CD4-positive, alpha-beta T cell treated with Interleukin-21 for 1 hour (primary cell): Measurements from ENCODE around the gene PRKG1.
A peak's percentile ranks its signal among the peaks of the same experiment; 100 is the strongest.
"Not testable (repeated sequence)": the region's sequence is repeated elsewhere in the genome, so short reads cannot be mapped to it uniquely, and the experiment has no call there.

Experiments
- DNase-seq: peaks from one replicate; pipeline ENCODE4 v3.0.0-alpha.2; 2020

Gene PRKG1

DNA sequence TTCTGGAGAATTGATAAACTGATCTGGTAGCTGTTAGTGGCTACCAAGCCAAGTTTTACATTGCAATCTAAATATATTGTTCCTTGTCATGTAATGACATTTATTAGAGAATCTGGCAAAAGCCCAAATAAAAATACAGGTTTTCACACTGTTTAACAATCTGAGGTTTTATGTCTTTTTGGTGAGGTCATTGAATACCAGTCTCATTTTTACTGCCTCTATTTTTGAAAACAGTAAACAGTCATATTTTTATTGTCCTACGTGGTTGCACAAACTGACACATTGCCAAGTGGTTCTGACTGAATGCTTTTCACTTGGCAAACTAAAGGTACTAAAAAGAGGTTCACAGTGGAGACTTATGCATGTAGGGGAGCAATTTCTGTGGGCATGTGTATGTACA, 157.5 kb downstream of the PRKG1 start:
- DNase-seq = no peak

DNA sequence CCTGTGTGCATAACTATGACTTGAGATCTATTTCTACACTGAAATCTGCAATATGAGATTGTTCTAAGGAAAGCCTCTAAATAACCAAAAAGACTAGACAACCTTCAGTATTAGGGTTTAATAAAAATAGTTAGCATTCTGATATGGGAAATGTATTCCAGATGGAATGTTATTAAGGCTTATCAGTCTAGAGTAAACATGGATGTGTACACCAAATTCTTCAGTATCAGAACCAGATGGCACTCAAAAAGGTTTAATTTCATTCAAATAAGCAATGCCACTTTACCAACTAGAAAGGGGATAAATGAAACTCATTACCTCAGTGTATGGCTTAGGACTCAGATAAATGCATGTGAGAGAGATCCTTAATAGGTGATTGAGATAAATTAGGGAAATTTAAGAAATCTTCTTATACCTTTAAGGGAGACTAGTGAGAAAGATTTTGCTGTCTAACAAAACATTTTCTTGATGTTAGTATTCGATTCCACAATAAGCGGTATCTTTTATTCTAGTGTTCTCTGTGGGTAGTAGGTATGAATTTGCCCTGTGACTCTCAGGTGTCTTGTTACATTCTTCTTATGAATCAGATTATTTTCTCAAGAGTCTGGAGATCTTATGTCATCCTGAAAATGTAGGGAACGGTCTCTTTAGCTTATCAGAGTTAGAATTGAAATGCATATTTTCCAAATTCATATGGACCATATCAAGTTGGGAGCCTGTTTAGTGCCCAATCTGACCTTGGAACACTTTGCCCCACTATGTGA, 159.2 kb downstream of the PRKG1 start:
- DNase-seq = no peak

DNA sequence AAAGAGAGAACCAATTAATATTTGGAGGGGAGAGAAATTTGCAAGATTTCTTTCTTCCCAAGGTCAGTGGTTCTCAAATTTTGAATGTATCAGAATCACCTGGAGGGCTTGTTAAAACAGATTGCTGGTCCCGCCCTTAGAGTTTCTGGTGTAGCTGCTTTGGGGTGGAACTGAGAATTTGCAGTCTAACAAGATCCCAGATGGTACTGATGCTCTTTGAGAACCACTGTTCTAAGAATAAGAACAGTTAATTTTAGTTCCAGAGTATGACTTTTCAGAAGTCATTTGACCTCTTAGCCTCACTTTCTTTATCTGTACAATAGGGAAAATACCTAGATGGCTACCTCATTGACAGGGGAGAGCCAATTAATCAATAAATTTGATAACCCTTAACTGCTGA, 161.6 kb downstream of the PRKG1 start:
- DNase-seq = no peak

GRCh38 chr10:51239006-51239405, 164.7 kb downstream of the PRKG1 start:
- no peak for DNase-seq

DNA sequence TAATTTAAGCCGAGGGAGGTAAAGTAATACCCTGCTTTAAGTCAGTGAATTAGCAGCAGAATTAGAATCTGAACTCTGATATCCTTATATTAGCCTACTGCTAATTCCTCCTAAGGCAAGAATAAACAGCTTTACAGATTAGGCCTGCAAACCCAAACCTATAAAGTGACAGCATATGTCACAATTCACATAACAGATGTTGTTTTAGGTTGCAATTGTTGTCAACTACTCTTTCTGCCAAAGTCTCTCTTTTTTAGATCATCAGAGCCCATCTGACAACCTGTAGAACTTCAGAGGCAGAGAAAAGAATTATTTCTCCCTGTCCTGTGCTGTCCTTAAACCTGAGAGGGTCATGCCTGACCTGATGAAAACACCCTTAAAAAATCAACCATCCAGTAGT, 167.2 kb downstream of the PRKG1 start:
- DNase-seq = no peak

GRCh38 chr10:51242393-51242792, 168.1 kb downstream of the PRKG1 start:
- DNase-seq = no peak

GRCh38 chr10:51244309-51244708, 170.0 kb downstream of the PRKG1 start:
- DNase-seq = no peak

DNA sequence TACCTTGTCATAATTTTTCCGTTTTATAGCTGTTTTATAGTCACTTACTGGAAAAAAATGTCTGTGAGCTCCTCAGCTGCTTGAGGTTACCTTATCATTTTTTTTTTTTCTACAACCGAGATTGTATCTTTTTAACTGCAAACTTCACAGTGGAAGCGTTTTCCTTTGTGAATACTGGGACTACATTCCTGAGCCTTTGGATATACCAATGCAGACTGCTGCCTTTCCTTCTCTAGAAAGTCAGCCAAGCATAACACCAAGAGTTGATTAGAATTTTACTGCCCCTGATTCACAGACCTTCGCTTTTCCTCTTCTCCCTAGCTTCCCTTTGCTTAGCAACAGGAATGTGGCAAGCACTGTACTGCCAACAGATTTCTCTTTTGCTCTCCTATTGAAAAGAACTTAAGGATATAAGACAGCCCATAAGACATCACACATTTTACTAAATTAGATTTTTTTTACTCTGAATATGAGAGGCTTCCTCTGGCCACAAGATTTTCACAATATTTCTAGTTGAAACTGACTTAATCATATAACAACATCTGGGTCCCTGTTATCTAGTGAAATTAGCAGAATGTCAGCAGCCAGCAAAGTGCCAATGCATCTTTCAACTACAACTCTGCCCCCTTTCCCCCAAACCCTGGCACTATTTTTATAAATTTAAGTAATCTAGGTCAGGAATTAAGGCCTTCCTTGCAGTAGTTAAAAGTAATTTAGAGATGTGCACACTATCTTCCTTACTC, 170.6 kb downstream of the PRKG1 start:
- DNase-seq = no peak

DNA sequence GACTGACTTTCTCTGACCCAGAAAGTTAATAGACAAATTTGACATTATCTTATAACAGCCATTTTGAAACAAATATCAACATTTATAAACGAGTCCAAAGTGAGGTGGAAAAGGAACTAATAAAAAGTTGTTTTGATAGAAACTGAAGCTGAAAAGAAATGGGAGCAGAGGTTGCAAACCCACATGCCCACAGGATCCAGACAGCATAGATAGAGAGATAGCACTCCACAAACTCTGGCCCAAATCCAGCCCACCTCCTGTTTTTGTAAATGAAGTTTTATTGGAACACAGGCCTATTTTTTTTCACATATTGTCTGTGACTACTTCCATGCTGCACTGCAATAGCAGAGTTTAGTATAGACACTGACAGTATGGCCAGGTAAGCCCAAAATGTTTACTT, 171.9 kb downstream of the PRKG1 start:
- DNase-seq = no peak

DNA sequence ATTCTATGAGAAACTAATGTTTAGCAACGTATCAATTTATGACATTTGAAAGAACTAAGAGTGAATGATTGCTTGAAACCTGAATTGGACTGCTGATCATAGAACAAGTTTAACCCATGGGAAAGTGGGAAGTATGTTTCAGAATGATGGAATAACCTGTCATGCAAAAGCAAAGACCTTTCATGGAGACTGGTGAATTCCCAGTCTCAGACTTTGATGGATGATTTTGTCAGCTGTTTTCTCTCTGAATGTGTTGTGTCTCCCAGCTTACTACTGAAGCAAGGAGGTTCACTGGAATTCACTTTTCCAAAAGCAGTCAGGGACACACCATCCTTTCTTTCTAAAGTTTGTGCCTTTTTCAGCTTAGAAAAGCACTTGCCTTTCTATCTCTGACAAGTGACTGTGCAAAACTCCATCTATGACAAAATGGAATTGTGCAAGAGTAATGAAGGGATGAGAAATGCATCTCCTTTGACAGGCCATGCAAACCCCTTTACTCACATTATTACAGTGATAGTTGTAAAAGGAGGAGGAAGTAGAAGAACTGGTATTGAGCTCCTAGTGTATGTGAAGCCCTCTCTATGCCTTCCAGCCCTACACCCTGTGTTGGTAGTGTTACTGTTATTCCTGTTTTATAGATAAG, 176.1 kb downstream of the PRKG1 start:
- DNase-seq = no peak

GRCh38 chr10:51251110-51251509, 176.8 kb downstream of the PRKG1 start:
- no peak for DNase-seq

DNA sequence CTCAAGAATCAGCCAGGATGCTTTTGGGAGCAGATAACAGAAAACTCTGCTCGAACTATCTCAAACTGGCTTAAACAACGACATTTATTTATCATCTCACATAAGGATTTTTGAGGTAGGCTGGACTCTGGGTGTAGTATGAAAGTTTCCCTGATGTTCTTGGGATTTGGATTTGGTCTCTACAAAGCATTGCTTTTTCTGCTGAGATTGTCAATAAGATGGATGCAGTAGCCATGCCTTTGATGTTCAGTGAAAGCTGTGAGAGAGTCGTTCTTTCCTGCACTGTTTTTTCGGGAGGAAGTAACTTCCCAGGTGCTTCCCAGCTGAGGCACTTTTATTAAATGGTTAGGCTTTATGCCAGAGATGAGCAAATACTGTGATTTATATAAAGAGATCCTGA, 181.1 kb downstream of the PRKG1 start:
- DNase-seq = no peak

DNA sequence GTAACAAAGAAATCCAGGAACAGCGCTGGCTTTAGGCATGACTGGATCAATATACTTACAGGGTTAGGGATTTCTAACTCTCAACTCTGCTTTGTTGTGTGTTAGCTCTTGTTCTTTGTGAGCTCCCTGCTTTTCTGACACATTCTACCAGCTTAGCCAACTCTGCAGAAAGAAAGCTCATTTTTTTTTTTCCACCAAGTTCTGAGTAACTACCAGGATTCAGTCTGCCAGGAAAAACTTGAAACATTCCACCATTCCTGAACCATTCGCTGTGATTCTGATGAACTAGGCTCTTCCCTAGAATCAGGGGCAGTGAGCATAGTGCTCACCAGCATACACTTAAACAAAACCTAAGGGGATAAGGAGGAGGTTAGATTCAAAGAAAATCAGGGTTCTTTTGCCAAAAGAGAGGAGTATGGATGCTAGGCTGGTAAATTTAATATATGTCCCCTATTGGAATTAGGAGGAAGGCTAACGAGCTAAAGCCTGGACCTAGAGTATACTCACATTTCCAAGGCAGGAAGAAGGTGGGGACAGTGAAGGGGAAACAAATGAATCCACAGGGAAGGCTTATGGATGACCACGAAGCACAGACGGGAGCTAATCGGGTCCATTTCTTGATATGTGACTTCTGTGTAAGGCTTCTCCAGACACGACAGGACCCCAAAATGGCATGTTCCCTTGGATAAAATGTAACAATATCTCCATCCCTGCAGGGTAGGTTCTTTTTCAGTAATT, 183.4 kb downstream of the PRKG1 start:
- DNase-seq = no peak

GRCh38 chr10:51260376-51260775, 186.1 kb downstream of the PRKG1 start:
- DNase-seq = no peak

DNA sequence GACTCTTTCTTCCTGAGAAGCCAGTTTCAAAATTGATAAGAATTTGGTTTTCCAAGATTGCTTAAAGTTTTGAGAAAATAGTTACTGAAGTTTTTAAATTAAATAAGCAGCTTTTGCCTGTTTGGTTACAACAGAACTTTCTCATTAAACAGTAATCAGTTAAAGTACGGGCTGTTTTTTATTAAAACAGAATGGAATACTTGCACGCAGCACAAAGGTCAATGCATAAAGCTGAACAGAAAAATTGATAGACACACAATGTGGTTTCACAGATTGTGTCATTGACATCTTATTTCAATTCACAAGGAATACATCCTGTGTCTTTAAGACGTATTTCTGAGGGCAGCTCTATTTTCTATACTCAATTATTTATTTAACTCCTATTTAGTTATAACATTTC, 192.2 kb downstream of the PRKG1 start:
- no peak for DNase-seq

DNA sequence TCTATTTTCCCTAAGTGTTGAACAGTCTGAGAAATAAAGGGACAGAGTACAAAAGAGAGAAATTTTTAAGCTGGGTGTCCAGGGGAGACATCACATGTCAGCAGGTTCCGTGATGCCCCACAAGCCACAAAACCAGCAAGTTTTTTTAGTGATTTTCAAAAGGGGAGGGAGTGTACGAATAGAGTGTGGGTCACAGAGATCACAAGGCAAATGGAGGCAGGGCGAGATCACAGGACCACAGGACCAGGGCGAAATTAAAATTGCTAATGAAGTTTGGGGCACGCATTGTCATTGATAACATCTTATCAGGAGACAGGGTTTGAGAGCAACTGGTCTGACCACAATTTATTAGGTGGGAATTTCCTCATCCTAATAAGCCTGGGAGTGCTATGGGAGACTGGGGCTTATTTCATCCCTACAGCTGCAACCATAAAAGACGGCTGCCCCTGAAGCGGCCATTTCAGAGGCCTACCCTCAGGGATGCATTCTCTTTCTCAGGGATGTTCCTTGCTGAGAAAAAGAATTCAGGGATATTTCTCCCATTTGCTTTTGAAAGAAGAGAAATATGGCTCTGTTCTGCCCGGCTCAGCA, 193.8 kb downstream of the PRKG1 start:
- not testable (repeated sequence) for DNase-seq

GRCh38 chr10:51269821-51270220, 195.5 kb downstream of the PRKG1 start:
- DNase-seq = no peak

- DNase-seq = no peak
Measured at GRCh38 chr10:51270936-51271530, 196.7 kb downstream of the PRKG1 start.

DNA sequence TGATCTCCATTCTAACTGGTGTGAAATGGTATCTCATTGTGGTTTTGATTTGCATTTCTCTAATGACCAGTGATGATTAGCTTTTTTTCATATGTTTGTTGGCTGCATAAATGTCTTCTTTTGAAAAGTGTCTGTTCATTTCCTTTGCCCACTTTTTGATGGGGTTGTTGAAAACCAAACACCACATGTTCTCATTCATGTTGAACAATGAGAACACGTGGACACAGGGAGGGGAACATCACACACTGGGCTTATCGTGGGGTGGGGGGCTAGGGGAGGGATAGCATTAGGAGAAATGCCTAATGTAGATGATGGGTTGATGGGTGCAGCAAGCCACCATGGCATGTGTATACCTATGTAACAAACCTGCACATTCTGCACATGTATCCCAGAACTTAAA, 197.8 kb downstream of the PRKG1 start:
- not testable (repeated sequence) for DNase-seq

- no peak for DNase-seq
Measured at GRCh38 chr10:51272555-51272954, 198.3 kb downstream of the PRKG1 start.

- peak; percentile 3 for DNase-seq
Measured at GRCh38 chr10:51273574-51273973, 199.3 kb downstream of the PRKG1 start.

- not testable (repeated sequence) for DNase-seq
Measured at GRCh38 chr10:51276097-51276496, 201.8 kb downstream of the PRKG1 start.
